ENCODE measurements around the gene SPDYE18.
"Not testable (repeated sequence)": the region's sequence is repeated elsewhere in the genome, so short reads cannot be mapped to it uniquely, and the experiment has no call there.

SPDYE18 gene

GRCh38 chr7:77062557-77062956 is at the start of gene SPDYE18:
Gene SPDYE18 (minus strand): TSS chr7:77062558. CDS start chr7:77060512, 2,046 bp downstream.
- FAIRE-seq; DNase-seq (ENCODE audit: insufficient read length, low spot score): not testable (repeated sequence)

- FAIRE-seq; DNase-seq (ENCODE audit: insufficient read length, low spot score): not testable (repeated sequence)
Measured at GRCh38 chr7:77108362-77108761, 46.0 kb upstream of the SPDYE18 start.

GRCh38 chr7:77107659-77108058 is 45.3 kb upstream of the SPDYE18 start:
- FAIRE-seq; DNase-seq (ENCODE audit: insufficient read length, low spot score): not testable (repeated sequence)

- DNase-seq (ENCODE audit: insufficient read length, low spot score), result not testable (repeated sequence)
- peak; percentile 48 for FAIRE-seq
Measured at GRCh38 chr7:77105904-77106303, 43.5 kb upstream of the SPDYE18 start.

GRCh38 chr7:77102671-77103070 is 40.3 kb upstream of the SPDYE18 start:
- FAIRE-seq, result peak; percentile 90
- not testable (repeated sequence) for DNase-seq (ENCODE audit: insufficient read length, low spot score)

- DNase-seq (ENCODE audit: insufficient read length, low spot score); FAIRE-seq: not testable (repeated sequence)
Measured at GRCh38 chr7:77101187-77101586, 38.8 kb upstream of the SPDYE18 start.

- FAIRE-seq; DNase-seq (ENCODE audit: insufficient read length, low spot score): not testable (repeated sequence)
Measured at GRCh38 chr7:77100501-77100900, 38.1 kb upstream of the SPDYE18 start.

GRCh38 chr7:77092301-77092700 is 29.9 kb upstream of the SPDYE18 start:
- DNase-seq (ENCODE audit: insufficient read length, low spot score); FAIRE-seq: not testable (repeated sequence)

- not testable (repeated sequence) for DNase-seq (ENCODE audit: insufficient read length, low spot score); FAIRE-seq
Measured at GRCh38 chr7:77082192-77082591, 19.8 kb upstream of the SPDYE18 start.

GRCh38 chr7:77080236-77080635 is 17.9 kb upstream of the SPDYE18 start:
- not testable (repeated sequence) for FAIRE-seq; DNase-seq (ENCODE audit: insufficient read length, low spot score)

GRCh38 chr7:77079624-77080023 is 17.3 kb upstream of the SPDYE18 start:
- not testable (repeated sequence) for FAIRE-seq; DNase-seq (ENCODE audit: insufficient read length, low spot score)

GRCh38 chr7:77079112-77079511 is 16.8 kb upstream of the SPDYE18 start:
- not testable (repeated sequence) for FAIRE-seq

GRCh38 chr7:77077060-77077459 is 14.7 kb upstream of the SPDYE18 start:
- not testable (repeated sequence) for DNase-seq (ENCODE audit: insufficient read length, low spot score); FAIRE-seq

More at GRCh38 chr7:77079112-77079511, 16.8 kb upstream of the SPDYE18 start:
- DNase-seq (ENCODE audit: insufficient read length, low spot score), result not testable (repeated sequence)

- FAIRE-seq; DNase-seq (ENCODE audit: insufficient read length, low spot score): not testable (repeated sequence)
Measured at GRCh38 chr7:77074786-77075396, 12.5 kb upstream of the SPDYE18 start.

GRCh38 chr7:77071108-77071507 is 8.8 kb upstream of the SPDYE18 start:
- not testable (repeated sequence) for DNase-seq (ENCODE audit: insufficient read length, low spot score); FAIRE-seq

GRCh38 chr7:77065869-77066268 is 3.5 kb upstream of the SPDYE18 start:
- FAIRE-seq; DNase-seq (ENCODE audit: insufficient read length, low spot score): not testable (repeated sequence)

- not testable (repeated sequence) for FAIRE-seq; DNase-seq (ENCODE audit: insufficient read length, low spot score)
Measured at GRCh38 chr7:77063732-77064131, 1.4 kb upstream of the SPDYE18 start.

GRCh38 chr7:77032261-77032660 is 30.1 kb downstream of the SPDYE18 start, which contains the start of gene SPDYE17:
Gene SPDYE17 (minus strand): TSS chr7:77032361. CDS start chr7:77030570, 1,791 bp downstream.
- DNase-seq (ENCODE audit: insufficient read length, low spot score); FAIRE-seq: not testable (repeated sequence)

GRCh38 chr7:77026349-77026748 is 36.0 kb downstream of the SPDYE18 start:
- FAIRE-seq; DNase-seq (ENCODE audit: insufficient read length, low spot score): not testable (repeated sequence)

- not testable (repeated sequence) for FAIRE-seq
- DNase-seq (ENCODE audit: insufficient read length, low spot score), result peak; percentile 3
Measured at GRCh38 chr7:77010074-77010680, 52.2 kb downstream of the SPDYE18 start.

GRCh38 chr7:77008000-77008399 is 54.4 kb downstream of the SPDYE18 start:
- FAIRE-seq; DNase-seq (ENCODE audit: insufficient read length, low spot score): not testable (repeated sequence)
